NCI-H146 (cell line): ENCODE results near the gene ZNF605.
A peak's percentile ranks its signal among the peaks of the same experiment; 100 is the strongest.
"Not testable (repeated sequence)": the region's sequence is repeated elsewhere in the genome, so short reads cannot be mapped to it uniquely, and the experiment has no call there.

Experiments
- DNase-seq: peaks from one replicate; lab custom pipeline; 2025; lab: John Stamatoyannopoulos, UW

The ZNF605 gene

DNA sequence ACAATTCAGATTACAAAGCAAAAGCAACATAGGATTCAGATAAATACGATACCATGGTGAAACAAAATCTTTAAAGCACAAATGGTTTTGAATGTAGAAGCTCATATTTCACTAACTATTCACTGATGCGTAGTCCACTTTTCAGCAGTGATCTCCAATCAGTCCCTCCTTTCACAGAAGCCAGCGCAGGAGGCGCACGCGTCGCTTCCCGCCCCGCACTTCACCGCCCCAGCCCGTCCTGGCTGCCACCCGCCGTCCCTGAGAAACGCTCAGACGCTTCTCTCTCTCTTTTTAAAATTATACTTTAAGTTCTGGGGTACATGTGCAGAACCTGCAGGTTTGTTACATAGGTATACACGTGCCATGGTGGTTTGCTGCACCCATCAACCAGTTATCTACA is 48.9 kb downstream of the ZNF605 start:
- DNase-seq: no peak

DNA sequence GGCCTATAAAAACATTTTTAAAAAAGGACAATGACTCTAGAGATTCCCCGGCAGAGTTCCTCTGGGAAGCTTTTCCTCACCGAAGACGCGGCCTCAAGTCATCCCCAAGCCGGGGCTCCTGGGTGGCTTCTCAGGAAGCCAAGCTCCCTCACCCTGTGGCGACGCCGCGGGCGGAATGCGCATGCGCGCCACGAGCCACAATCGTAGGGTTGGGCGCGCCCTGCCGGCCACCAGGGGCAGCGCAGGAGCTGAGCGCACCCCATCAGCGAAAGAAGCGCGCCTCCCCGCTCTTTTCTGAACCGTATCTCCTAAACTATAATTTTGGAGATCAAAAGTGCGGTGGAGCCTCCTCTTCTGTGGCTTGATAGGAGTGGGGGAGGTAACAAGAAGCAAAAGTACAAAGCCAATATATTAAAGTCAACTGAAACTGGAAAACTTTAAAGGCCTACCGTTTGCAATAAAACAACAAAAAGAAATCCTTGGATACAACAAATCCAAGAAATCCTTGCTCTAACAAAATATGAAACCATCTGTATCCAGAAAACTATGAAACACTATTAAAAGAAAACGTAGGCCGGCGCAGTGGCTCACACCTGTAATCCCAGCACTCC is 51.3 kb downstream of the ZNF605 start:
- no peak for DNase-seq

DNA sequence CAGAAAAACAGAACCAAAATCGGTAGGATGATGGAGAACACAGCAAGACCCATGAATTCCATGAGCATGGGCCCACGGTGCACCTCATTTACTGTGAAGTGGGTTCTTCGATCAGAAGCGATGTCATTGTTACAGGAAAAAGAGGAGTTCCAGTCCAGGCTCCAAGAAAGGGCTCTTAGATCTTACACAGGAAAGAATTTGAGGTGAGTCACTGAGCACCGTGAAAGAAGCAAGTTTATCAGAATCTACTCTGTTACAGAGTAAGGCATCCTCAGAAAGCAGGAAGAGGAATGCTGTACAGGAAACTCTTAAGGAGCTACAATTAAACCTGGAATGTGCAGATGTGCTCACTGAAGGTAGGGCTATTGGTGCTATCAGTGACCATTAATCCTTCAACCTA is 57.1 kb downstream of the ZNF605 start:
- DNase-seq: no peak

DNA sequence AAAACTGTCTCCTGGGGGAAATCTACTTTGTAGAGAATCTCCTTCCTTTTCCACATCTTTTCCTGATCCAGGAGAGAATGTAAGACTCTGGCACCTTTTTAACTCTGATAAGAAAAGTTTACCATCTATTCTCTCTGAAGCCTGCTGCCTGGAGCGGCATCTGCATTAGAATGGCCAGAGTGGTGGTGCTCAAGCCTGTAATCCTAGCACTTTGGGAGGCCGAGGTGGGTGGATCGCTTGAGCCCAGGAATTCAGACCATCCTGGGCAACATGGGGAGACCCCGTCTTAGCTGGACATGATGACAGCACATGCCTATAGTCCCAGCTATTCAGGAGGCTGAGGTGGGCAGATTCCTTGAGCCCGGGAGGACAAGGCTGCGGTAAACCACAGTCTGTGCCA is 67.3 kb downstream of the ZNF605 start:
- no peak for DNase-seq

DNA sequence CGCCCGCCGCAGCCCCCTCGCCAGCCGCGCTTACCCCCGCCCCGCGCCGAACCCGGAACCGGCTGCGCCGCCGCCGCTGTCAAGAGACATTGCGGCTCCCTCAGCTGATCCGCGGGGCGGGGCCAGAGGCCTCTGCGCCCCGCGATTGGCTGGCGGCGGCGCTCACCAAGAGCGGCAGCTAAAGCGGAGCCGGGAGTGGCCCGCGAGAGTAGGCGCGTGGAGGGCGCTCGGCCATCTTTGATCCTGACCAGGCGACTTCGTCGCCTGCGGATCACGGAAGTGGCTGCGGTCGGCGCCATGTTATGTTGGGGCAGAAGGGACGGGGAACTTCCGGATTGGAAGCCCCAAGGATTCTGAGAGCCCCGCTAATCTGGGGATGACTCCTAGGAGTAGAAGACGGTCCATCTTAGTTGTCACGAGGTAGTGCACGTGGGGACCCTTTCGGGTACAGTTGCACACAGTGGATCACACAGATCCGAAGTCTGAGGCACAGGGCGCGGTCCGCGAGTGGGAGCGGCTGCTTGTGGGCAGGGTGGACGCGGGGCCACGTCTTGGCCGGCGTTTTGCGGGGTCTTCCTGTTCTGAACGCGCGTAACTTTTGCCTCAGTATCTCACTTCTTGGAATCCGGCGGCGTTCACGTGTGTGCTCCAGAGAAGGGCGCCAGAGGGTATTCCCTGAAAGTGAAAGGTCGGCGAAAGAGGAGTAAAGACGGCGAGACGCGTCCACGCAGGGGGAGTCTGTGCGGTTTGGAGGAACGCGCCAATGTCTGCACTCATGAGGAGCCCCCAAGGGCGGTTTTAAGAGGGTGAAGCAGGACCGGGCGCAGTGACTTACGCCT is 68.4 kb downstream of the ZNF605 start, which contains the start of gene CHFR:
CHFR (minus strand) TSS at position 93 of the 839 bp plus-strand sequence. CDS start 277 bp downstream, outside the sequence.
- DNase-seq: peak; percentile 97

DNA sequence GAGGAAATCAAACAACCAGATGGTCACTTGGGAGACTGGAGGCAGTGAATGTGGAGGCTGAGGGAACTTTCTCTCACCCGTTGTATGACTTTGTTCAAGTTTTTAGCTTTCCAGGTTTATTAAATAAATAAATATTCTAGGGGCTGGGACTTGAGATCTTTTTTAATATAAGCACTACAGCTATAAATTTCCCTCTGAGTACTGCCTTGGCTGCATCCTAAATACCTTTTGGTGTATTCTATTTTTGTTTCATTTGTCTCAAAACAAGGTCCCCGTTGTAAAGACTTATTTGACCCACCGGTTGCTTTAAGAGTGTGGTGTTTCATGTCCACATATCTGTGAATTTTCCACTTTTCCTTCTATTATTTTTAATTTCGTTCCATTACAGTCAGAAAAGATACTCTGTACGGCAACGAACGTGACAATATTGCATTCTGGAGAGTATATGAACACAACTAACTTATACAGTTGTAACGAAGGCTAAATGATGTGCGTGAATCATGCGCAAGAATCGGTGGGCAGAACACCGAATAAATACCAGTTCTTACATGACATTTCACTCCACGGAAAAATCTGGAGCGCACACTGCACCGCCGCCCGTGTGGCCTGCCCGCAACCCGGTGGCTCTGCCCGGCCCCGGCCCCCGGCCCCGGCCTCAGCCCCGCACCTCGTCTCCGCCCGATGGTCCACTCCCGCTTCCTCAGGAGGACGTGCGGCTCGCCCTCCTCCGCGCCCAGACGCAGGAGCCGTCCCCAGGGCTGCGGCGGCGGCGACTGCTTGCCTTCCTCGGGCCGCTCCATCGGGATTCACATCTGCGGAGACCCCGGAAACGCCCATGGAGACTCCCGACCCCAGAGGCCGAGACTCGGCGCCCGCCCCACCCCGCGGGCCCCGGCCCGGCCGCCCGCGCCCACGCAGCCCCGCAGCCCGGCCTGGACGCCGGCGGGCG is 69.3 kb downstream of the ZNF605 start:
- peak; percentile 71 for DNase-seq

DNA sequence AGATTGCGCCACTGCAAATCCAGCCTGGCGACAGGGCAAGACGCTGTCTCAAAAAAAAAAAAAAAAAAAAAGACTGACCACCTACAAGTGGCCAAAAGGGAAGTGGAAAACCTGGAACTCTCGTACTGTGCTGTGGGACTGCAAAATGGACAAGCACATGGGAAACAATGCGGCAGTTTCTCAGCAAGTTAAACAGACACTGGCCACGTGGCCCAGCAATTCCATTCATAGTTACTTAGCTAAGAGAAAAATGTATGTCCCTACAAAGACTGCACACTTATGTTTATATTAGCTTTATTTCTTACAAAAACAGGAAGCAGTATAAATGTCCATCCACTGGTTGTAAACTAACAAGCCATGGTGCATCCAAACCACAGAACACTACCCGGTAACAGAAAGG is 74.3 kb downstream of the ZNF605 start:
- DNase-seq: no peak

DNA sequence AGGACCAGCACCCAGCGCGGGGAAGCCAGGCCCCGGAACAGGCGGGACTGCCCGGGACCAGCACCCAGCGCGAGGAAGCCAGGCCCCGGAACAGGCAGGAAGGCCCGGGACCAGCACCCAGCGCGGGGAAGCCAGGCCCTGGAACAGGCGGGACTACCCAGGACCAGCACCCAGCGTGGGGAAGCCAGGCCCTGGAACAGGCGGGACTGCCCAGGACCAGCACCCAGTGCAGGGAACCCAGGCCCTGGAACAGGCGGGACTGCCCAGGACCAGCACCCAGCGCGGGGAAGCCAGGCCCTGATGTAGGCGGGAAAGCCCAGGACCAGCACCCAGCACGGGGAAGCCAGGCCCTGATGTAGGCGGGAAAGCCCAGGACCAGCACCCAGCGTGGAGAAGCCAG is 81.5 kb downstream of the ZNF605 start:
- DNase-seq: not testable (repeated sequence)

DNA sequence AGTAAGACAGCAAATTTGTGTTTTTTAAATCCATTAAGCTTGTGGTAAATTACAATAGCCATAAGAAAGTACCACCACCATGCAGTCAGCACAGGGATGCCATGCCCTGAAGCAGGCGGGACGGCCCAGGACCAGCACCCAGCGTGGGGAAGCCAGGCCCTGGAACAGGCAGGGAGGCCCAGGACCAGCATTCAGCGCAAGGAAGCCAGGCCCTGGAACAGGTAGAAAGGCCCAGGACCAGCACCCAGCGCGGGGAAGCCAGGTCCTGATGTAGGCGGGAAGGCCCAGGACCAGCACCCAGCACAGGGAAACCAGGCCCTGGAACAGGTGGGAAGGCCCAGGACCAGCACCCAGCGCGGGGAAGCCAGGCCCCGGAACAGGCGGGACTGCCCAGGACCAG is 81.9 kb downstream of the ZNF605 start:
- no peak for DNase-seq

DNA sequence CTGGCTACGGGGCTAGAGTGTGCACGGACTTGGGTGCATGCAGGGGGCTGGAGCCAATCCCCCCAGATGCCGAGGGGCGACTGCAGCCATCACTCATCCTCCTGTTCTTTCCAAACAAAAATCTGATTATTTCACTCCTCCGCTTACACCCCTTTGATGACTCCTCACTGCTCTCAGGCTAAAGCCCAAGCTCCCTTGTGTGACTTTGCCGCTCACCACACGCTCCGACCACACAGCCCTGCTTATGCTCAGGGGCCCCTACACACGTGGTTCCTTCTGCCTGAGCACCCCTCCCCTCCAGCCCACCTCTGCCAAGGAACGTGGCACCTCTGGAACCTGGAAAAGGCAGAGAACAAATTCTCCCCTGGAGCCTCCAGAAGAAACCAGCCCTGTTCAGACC is 82.4 kb downstream of the ZNF605 start:
- no peak for DNase-seq

DNA sequence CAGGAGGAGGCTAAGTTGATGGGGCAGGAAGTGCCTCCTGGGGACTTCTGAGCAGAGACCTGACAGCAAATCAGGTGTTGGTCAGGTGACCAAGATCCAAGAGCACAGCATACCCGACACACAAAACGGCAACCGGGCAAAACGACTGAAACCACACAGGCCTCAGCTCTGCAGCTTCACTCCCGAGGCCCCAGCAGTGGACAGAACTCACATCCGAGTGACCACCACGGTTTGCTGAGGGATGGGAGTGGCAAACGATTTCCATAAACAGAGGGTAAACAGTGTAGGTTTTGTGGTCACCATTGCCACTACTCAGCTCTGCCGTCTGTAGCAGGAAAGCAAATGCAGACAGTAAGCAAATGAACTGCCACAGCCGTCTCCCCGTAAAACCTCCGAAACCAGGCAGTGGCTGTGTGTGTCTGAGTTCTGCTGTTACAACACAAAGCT is 83.1 kb downstream of the ZNF605 start:
- DNase-seq: no peak

DNA sequence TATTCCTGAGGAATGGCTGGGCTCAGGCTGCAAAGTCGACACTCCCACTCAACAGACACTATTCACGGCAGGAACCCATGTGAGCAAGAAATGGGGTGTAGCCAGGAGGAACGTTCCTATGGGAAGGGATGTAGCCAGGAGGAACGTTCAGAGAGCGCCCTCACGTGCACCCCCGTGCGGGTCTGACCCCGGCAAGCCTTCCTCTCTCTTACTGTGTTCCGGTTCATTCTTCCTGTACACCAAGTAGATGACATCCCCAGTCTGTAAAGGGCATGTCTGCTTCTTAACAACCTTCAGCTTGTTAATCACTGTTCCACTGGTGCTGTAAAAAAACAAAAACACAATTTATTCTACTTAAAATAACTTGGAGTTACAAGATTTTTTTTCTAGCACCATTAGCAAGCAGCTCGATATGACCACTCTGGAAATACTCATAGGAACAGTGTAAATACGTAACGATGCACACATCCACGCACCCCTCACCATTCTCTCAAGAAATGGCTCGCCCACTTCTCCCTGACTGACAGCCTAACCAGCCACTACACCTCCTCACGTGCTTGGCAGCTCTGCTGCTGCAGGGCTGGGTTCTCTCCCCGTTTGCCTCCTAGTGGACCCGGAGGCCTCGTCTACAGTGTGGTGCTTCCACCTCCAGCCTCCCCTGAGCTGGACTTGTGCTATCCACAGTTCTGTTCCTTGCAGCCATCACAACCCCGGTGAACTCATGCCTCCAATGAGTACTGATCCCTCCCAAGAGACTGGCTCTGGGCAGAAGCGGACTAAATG is 83.8 kb downstream of the ZNF605 start:
- DNase-seq: no peak

DNA sequence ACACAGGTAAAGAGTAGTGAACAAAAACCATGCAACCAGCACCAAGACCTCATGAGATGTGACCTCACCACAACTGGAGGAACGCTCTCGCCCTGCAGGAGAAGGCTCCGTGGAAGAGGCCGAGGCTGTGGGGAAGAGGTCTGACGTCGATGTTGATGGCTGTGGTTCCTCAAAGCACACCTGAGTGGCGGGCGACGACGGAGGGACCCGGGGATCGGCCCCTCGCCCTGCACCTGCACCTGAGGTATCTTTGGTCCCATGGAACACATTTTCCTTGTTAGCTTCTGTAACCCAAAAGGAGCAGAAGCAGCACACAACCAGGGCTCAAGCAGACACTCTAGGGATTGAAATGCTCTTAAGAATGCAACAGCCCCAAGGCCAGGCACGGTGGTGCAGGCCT is 86.6 kb downstream of the ZNF605 start:
- no peak for DNase-seq
